Measurements from ENCODE around the gene ADAMTS10. TPM values are rescaled to one million over a fixed set of nuclear protein-coding genes. Genes with fewer than 3 reads are reported as not detected.

The ADAMTS10 gene
- total RNA-seq, 2 experiments from 2014 or later, result not detected

GRCh38 chr19:8601796-8602195 lies 8.7 kb downstream of the ADAMTS10 start:
- no peak overlapping the region for H3K4me3 ChIP-seq (ENCODE audit: low read depth, low read length, poor library complexity, severe bottlenecking)
- H3K27ac ChIP-seq (ENCODE audit: low read depth, low read length, poor library complexity, severe bottlenecking), result no peak overlapping the region
- H4K20me1 ChIP-seq (ENCODE audit: insufficient read depth, low read length), result no peaks in the 10 kb centered on the region
- no peaks in the 10 kb centered on the region for H3K4me1 ChIP-seq (ENCODE audit: insufficient read depth, low read length, poor library complexity, severe bottlenecking)
- H3K36me3 ChIP-seq (ENCODE audit: insufficient read depth, low read length), result no peaks in the 10 kb centered on the region
- no peak overlapping the region for H3K4me2 ChIP-seq (ENCODE audit: low read length)
- H3K79me2 ChIP-seq (ENCODE audit: insufficient read depth, low read depth, low read length), result no peaks in the 10 kb centered on the region
- ChIA-PET CTCF (ENCODE audit: unreplicated experiment) (no interaction called here), POLR2A (no interaction called here)
- H2AFZ ChIP-seq (ENCODE audit: low read length), result no peak overlapping the region
- intact Hi-C loops (cut with micrococcal nuclease; ENCODE audit: unreplicated experiment), result no loop called here
- no TSS peak for BruUV-seq (replicated peaks)
- no peak for DNase-seq (ENCODE audit: low spot score)
- no peak for TF ChIP-seq CTCF (conservative IDR thresholded peaks at IDR 0.05; ENCODE audit: low read length)
- H3K9me3 ChIP-seq (ENCODE audit: low read length), result no peaks in the 10 kb centered on the region
- H3K9me2 ChIP-seq (ENCODE audit: insufficient read depth, low read length), result no peaks in the 10 kb centered on the region

GRCh38 chr19:8600816-8601215 lies 9.7 kb downstream of the ADAMTS10 start:
- BruUV-seq (replicated peaks), result no TSS peak
- no peaks in the 10 kb centered on the region for H3K9me3 ChIP-seq (ENCODE audit: low read length)
- intact Hi-C loops (cut with micrococcal nuclease; ENCODE audit: unreplicated experiment), result no loop called here
- ChIA-PET CTCF (ENCODE audit: unreplicated experiment) (no interaction called here), POLR2A (no interaction called here)
- no peak overlapping the region for H2AFZ ChIP-seq (ENCODE audit: low read length)
- H4K20me1 ChIP-seq (ENCODE audit: insufficient read depth, low read length), result no peaks in the 10 kb centered on the region
- no peak overlapping the region for H3K27ac ChIP-seq (ENCODE audit: low read depth, low read length, poor library complexity, severe bottlenecking)
- H3K4me1 ChIP-seq (ENCODE audit: insufficient read depth, low read length, poor library complexity, severe bottlenecking), result no peaks in the 10 kb centered on the region
- no peaks in the 10 kb centered on the region for H3K79me2 ChIP-seq (ENCODE audit: insufficient read depth, low read depth, low read length)
- TF ChIP-seq CTCF (conservative IDR thresholded peaks at IDR 0.05; ENCODE audit: low read length) (no peak), EZH2phosphoT487 (IDR thresholded peaks at IDR 0.05; ENCODE audit: borderline replicate concordance, low read depth, low read length) (no peak)
- no peak for DNase-seq (ENCODE audit: low spot score)
- no peaks in the 10 kb centered on the region for H3K36me3 ChIP-seq (ENCODE audit: insufficient read depth, low read length)
- H3K4me2 ChIP-seq (ENCODE audit: low read length), result no peak overlapping the region
- H3K9me2 ChIP-seq (ENCODE audit: insufficient read depth, low read length), result no peaks in the 10 kb centered on the region
- H3K4me3 ChIP-seq (ENCODE audit: low read depth, low read length, poor library complexity, severe bottlenecking), result no peak overlapping the region

- DNase-seq (ENCODE audit: low spot score), result no peak
- Histone ChIP-seq H3K79me2 (ENCODE audit: insufficient read depth, low read depth, low read length) (no peaks in the 10 kb centered on the region), H3K4me2 (ENCODE audit: low read length) (no peak overlapping the region), H3K4me1 (ENCODE audit: insufficient read depth, low read length, poor library complexity, severe bottlenecking) (no peaks in the 10 kb centered on the region), H3K4me3 (ENCODE audit: low read depth, low read length, poor library complexity, severe bottlenecking) (no peak overlapping the region), H3K9me3 (ENCODE audit: low read length) (no peaks in the 10 kb centered on the region), H3K27ac (ENCODE audit: low read depth, low read length, poor library complexity, severe bottlenecking) (no peak overlapping the region), H2AFZ (ENCODE audit: low read length) (no peak overlapping the region), H4K20me1 (ENCODE audit: insufficient read depth, low read length) (no peaks in the 10 kb centered on the region), H3K36me3 (ENCODE audit: insufficient read depth, low read length) (no peaks in the 10 kb centered on the region), H3K9me2 (ENCODE audit: insufficient read depth, low read length) (no peaks in the 10 kb centered on the region)
- BruUV-seq (replicated peaks), result no TSS peak
- POLR2A ChIA-PET, result no interaction called here
- CTCF ChIA-PET (ENCODE audit: unreplicated experiment), result no interaction called here
- intact Hi-C loops (cut with micrococcal nuclease; ENCODE audit: unreplicated experiment), result no loop called here
- TF ChIP-seq EZH2phosphoT487 (IDR thresholded peaks at IDR 0.05; ENCODE audit: borderline replicate concordance, low read depth, low read length) (no peak), CTCF (conservative IDR thresholded peaks at IDR 0.05; ENCODE audit: low read length) (no peak)
Observed at GRCh38 chr19:8600064-8600463, 10.5 kb downstream of the ADAMTS10 start.

Measured in OCI-LY7 (cell line).